ENCODE data around the gene ST6GALNAC6.

- TF ChIP-seq POLR2A (IDR thresholded peaks at IDR 0.05) (no peak), CTCF (IDR thresholded peaks at IDR 0.05) (no peak)
Observed at GRCh38 chr9:127866535-127866934, 32.9 kb downstream of the ST6GALNAC6 start.

All from sigmoid colon (tissue), 3 donors.